A549 (cell line): ENCODE results near the gene AKAP8. TPM values are rescaled to one million over a fixed set of nuclear protein-coding genes. Genes with fewer than 3 reads are reported as not detected.

Source experiments
- ATAC-seq, 2 experiments: fragments of 200-7000 bp in 1 of 2; fragments of >200 bp in 1 of 2; cut with Nextera tagmentation in 1 of 2; cut with Tn5 transposase in 1 of 2; 3 replicates each; pipeline versions ENCODE4 v1.8.0 to v1.9.1; 2018 to 2020; ENCODE audit warnings: mild to moderate bottlenecking in 1 of 2, moderate library complexity in 1 of 2
- CTCF ChIA-PET: fragments of 300-600 bp; sonication (Branson Sonifier 250); formaldehyde crosslinking; extraction: SDS; loops from one replicate; lab custom pipeline; 2021; ENCODE audit warnings: antibody characterized with exemption, inconsistent platforms; lab: Yijun Ruan, JAX
- POLR2A ChIA-PET: fragments of 350-600 bp; formaldehyde crosslinking; extraction: SDS; loops from one replicate; lab custom pipeline; 2021; ENCODE audit warnings: antibody characterized with exemption, inconsistent platforms; lab: Yijun Ruan, JAX
- DNase-seq, 2 experiments: peaks; one replicate each; pipeline versions ENCODE4 v3.0.0 to v3.0.0-alpha.2; 2011 to 2016; ENCODE audit warnings: low read depth in 1 of 2, low spot score in 1 of 2
- FAIRE-seq: peaks from 2 replicates; lab custom pipeline; 2011; peaks lifted over from hg19 to GRCh38; lab: Jason Lieb, UNC
- H3K27ac ChIP-seq, 2 experiments: fragments of >200 bp; sonication (Bioruptor Twin); formaldehyde crosslinking; 3 replicates each; pipeline ENCODE4 v1.5.1; 2016 to 2017
- H3K4me1 ChIP-seq: fragments of >200 bp; sonication (Bioruptor Twin); formaldehyde crosslinking; 3 replicates; pipeline ENCODE4 v1.6.1; 2016
- H3K4me2 ChIP-seq: fragments of >200 bp; sonication (Bioruptor Twin); formaldehyde crosslinking; 3 replicates; pipeline ENCODE4 v1.6.1; 2016
- H3K4me3 ChIP-seq: fragments of >200 bp; sonication (Bioruptor Twin); formaldehyde crosslinking; 3 replicates; pipeline ENCODE4 v1.5.1; 2016
- H3K9me3 ChIP-seq: fragments of >200 bp; sonication (Bioruptor Twin); formaldehyde crosslinking; 3 replicates; pipeline ENCODE4 v1.6.1; 2016
- ATOH8 ChIP-seq: fragments of 250-450 bp; sonication (Bioruptor Pico); IDR thresholded peaks from 2 replicates; pipeline ENCODE4 v1.5.0; 2020; ENCODE audit warnings: low read depth, mild to moderate bottlenecking, moderate library complexity
- BCL3 ChIP-seq: fragments of >200 bp; sonication (Bioruptor Twin); formaldehyde crosslinking; IDR thresholded peaks from 3 replicates; pipeline ENCODE4 v1.6.1; 2016
- CEBPB ChIP-seq, 2 experiments: fragments of >200 bp in 1 of 2; sonication (Bioruptor Twin) in 1 of 2; formaldehyde crosslinking in 1 of 2; IDR thresholded peaks; 2 replicates each; pipeline ENCODE4 v1.6.1; 2012 to 2016
- CHD2 ChIP-seq: fragments of 150-350 bp; IDR thresholded peaks from 2 replicates; pipeline ENCODE4 v1.6.1; 2014; ENCODE audit warnings: low read length; ENCODE audit not compliant: partially characterized antibody
- CTCF ChIP-seq: fragments of >200 bp; sonication (Bioruptor Twin); formaldehyde crosslinking; IDR thresholded peaks from 3 replicates; pipeline ENCODE4 v1.5.1; 2016
- EHMT2 ChIP-seq: fragments of 200-600 bp; sonication (generic); IDR thresholded peaks from 2 replicates; pipeline ENCODE4 v1.6.1; 2016; ENCODE audit warnings: antibody characterized with exemption, low read depth, mild to moderate bottlenecking, moderate library complexity
- EP300 ChIP-seq, 2 experiments: fragments of >200 bp; sonication (Bioruptor Twin); formaldehyde crosslinking; IDR thresholded peaks; 2 replicates in 1 of 2; 3 replicates in 1 of 2; pipeline ENCODE4 v1.6.1; 2016 to 2017
- ESRRA ChIP-seq: fragments of 150-350 bp; IDR thresholded peaks from 2 replicates; pipeline ENCODE4 v1.6.1; 2014; ENCODE audit warnings: mild to moderate bottlenecking, low read length, borderline replicate concordance
- FOSB ChIP-seq: fragments of 250-450 bp; sonication (Bioruptor Pico); IDR thresholded peaks from 2 replicates; pipeline ENCODE4 v1.5.0; 2020; ENCODE audit warnings: mild to moderate bottlenecking, moderate library complexity
- HOXA7 ChIP-seq: fragments of 250-450 bp; sonication (Bioruptor Pico); IDR thresholded peaks from 2 replicates; pipeline ENCODE4 v1.5.0; 2020; ENCODE audit warnings: mild to moderate bottlenecking, moderate library complexity
- HOXB13 ChIP-seq: fragments of 250-450 bp; sonication (Bioruptor Pico); IDR thresholded peaks from 2 replicates; pipeline ENCODE4 v1.5.0; 2020; ENCODE audit warnings: low read depth, mild to moderate bottlenecking, moderate library complexity
- HOXB5 ChIP-seq: fragments of 250-450 bp; sonication (Bioruptor Pico); IDR thresholded peaks from 2 replicates; pipeline ENCODE4 v1.5.0; 2020; ENCODE audit warnings: mild to moderate bottlenecking, moderate library complexity
- JUNB ChIP-seq: fragments of >200 bp; sonication (Bioruptor Twin); formaldehyde crosslinking; IDR thresholded peaks from 2 replicates; pipeline ENCODE4 v1.6.1; 2016
- KDM1A ChIP-seq: fragments of 200-600 bp; sonication (generic); IDR thresholded peaks from 2 replicates; pipeline ENCODE4 v1.6.1; 2016; ENCODE audit warnings: low read depth, mild to moderate bottlenecking
- KDM5A ChIP-seq: fragments of 200-600 bp; sonication (generic); IDR thresholded peaks from 2 replicates; pipeline ENCODE4 v1.6.1; 2016; ENCODE audit warnings: antibody characterized with exemption, mild to moderate bottlenecking
- MAZ ChIP-seq: fragments of 150-350 bp; IDR thresholded peaks from 2 replicates; pipeline ENCODE4 v1.6.1; 2014; ENCODE audit warnings: antibody characterized with exemption, low read depth, low read length, borderline replicate concordance
- NFE2L2 ChIP-seq: fragments of 150-350 bp; conservative IDR thresholded peaks from 2 replicates; pipeline ENCODE4 v1.6.1; 2014; ENCODE audit warnings: low read length
- NR3C1 ChIP-seq: fragments of >200 bp; sonication (Bioruptor Twin); formaldehyde crosslinking; IDR thresholded peaks from 3 replicates; pipeline ENCODE4 v1.6.1; 2017
- POLR2A ChIP-seq: IDR thresholded peaks from 2 replicates; pipeline ENCODE4 v1.6.1; 2012; ENCODE audit warnings: mild to moderate bottlenecking, low read length
- POLR2AphosphoS2 ChIP-seq: conservative IDR thresholded peaks from 2 replicates; pipeline ENCODE4 v1.6.1; 2012; ENCODE audit warnings: low read length, improper control_type of control experiment, inconsistent platforms
- RAD21 ChIP-seq, 2 experiments: fragments of >200 bp in 1 of 2; sonication (Bioruptor Twin) in 1 of 2; formaldehyde crosslinking in 1 of 2; IDR thresholded peaks in 1 of 2; conservative IDR thresholded peaks in 1 of 2; 2 replicates in 1 of 2; 3 replicates in 1 of 2; pipeline ENCODE4 v1.6.1; 2012 to 2018; ENCODE audit warnings: inconsistent platforms in 1 of 2
- RARB ChIP-seq: fragments of 250-450 bp; sonication (Bioruptor Pico); IDR thresholded peaks from 2 replicates; pipeline ENCODE4 v1.8.0; 2021; ENCODE audit warnings: mild to moderate bottlenecking, moderate library complexity
- RCOR1 ChIP-seq: fragments of 150-350 bp; IDR thresholded peaks from 2 replicates; pipeline ENCODE4 v1.6.1; 2014; ENCODE audit warnings: antibody characterized with exemption, low read length, low read depth
- RFX5 ChIP-seq: fragments of 450-650 bp; IDR thresholded peaks from 2 replicates; pipeline ENCODE4 v1.7.1; 2014; ENCODE audit warnings: antibody characterized with exemption, mild to moderate bottlenecking, moderate library complexity
- SMC3 ChIP-seq: fragments of >200 bp; sonication (Bioruptor Twin); formaldehyde crosslinking; IDR thresholded peaks from 3 replicates; pipeline ENCODE4 v1.6.1; 2018; ENCODE audit warnings: inconsistent platforms
- TFCP2L1 ChIP-seq: fragments of 250-450 bp; sonication (Bioruptor Pico); IDR thresholded peaks from 2 replicates; pipeline ENCODE4 v1.5.0; 2021; ENCODE audit warnings: mild to moderate bottlenecking
- USF2 ChIP-seq: fragments of 450-650 bp; IDR thresholded peaks from 2 replicates; pipeline ENCODE4 v1.6.1; 2014; ENCODE audit warnings: antibody characterized with exemption
- ZC3H11A ChIP-seq: fragments of 450-650 bp; IDR thresholded peaks from 2 replicates; pipeline ENCODE4 v1.6.1; 2014; ENCODE audit warnings: antibody characterized with exemption, mild to moderate bottlenecking
- ZSCAN20 ChIP-seq: fragments of 250-450 bp; sonication (Bioruptor Pico); IDR thresholded peaks from 2 replicates; pipeline ENCODE4 v1.8.0; 2022; ENCODE audit warnings: mild to moderate bottlenecking, moderate library complexity
- WGBS: methylation state at CpG from one replicate; pipeline ENCODE4 v1.1.6; 2017; ENCODE audit errors: missing lambda C conversion rate; 5-methylcytosine and 5-hydroxymethylcytosine counted together
- polyA plus RNA-seq, 4 experiments: library from polyadenylated mRNA; depleted of rRNA in 3 of 4; stranded (reverse); fragments of >200 nt; fragmentation: RNase III in 1 of 4; extraction: RNeasy Plus Mini Kit Qiagen cat#74134 plus additional on column Dnase treatment in 1 of 4; gene quantifications; 2 replicates in 3 of 4; 3 replicates in 1 of 4; pipeline ENCODE4 v1.2.3, GENCODE V29; 2011 to 2017

Gene AKAP8
- polyA plus RNA-seq, 2 of the 4 experiments (the other 2 are of a cell fraction) = 16.2 to 17.3 TPM

GRCh38 chr19:15390814-15391213 is 11.2 kb upstream of the AKAP8 start:
- POLR2A ChIA-PET = no interaction called here
- ATAC-seq = no peak
- DNase-seq = no peak

GRCh38 chr19:15381864-15382263 is 2.3 kb upstream of the AKAP8 start:
- whole genome bisulfite sequencing = 91% methylated on average over 6 of the region's 6 CpGs
- Histone ChIP-seq H3K4me1 (peaks cover 20% of the 10 kb centered on the region), H3K9me3 (no peaks in the 10 kb centered on the region), H3K4me3 (no peak overlapping the region), H3K4me2 (no peak overlapping the region), H3K27ac (no peak overlapping the region)
- FAIRE-seq (no peak), ATAC-seq (no peak), DNase-seq (no peak)
- TF ChIP-seq POLR2A (no peak), CEBPB (IDR thresholded peaks at IDR 0.05) (no peak), RFX5 (no peak), NFE2L2 (no peak)
- CTCF ChIA-PET = no interaction called here
- POLR2A ChIA-PET = no interaction called here

More at GRCh38 chr19:15390814-15391213, 11.2 kb upstream of the AKAP8 start:
- FAIRE-seq = no peak
- Histone ChIP-seq H3K4me3 (no peak overlapping the region), H3K4me2 (no peak overlapping the region), H3K9me3 (no peaks in the 10 kb centered on the region), H3K4me1 (peaks cover 8% of the 10 kb centered on the region; the same call in 1 of the 3 replicates), H3K27ac (no peak overlapping the region)
- 86% methylated on average over 2 of the region's 2 CpGs for WGBS
- TF ChIP-seq JUNB (no peak), ZC3H11A (no peak), SMC3 (no peak), FOSB (CRISPR knock-in tag) (no peak), POLR2A (no peak), CHD2 (no peak), CTCF (no peak), TFCP2L1 (CRISPR knock-in tag) (no peak), NR3C1 (no peak), RARB (CRISPR knock-in tag) (no peak), MAZ (no peak), EP300 (IDR thresholded peaks at IDR 0.05) (no peak), KDM5A (no peak), EHMT2 (no peak), POLR2AphosphoS2 (no peak), ESRRA (no peak), RAD21 (conservative IDR thresholded peaks at IDR 0.05 in 1 of 2, IDR thresholded peaks at IDR 0.05 in 1 of 2) (no peak), HOXB13 (CRISPR knock-in tag) (no peak)
- CTCF ChIA-PET = no interaction called here

- 83% methylated on average over 2 of the region's 2 CpGs for whole genome bisulfite sequencing
- H3K4me3 ChIP-seq = no peak overlapping the region
- ATAC-seq (no peak), FAIRE-seq (no peak), DNase-seq (no peak)
- peak overlapping the region; percentile 91; the same call in 2 of the 3 replicates for H3K4me2 ChIP-seq
- POLR2A ChIA-PET = no interaction called here
- H3K9me3 ChIP-seq = no peaks in the 10 kb centered on the region
- H3K27ac ChIP-seq = no peak overlapping the region; a peak in 1 of 6 replicates
- TF ChIP-seq ZSCAN20 (CRISPR knock-in tag) (no peak), USF2 (no peak), RFX5 (no peak), HOXB5 (no peak), HOXA7 (CRISPR knock-in tag) (no peak), CHD2 (no peak), EP300 (IDR thresholded peaks at IDR 0.05) (no peak), ZC3H11A (no peak), KDM5A (no peak), CEBPB (IDR thresholded peaks at IDR 0.05) (no peak), ESRRA (no peak), RAD21 (conservative IDR thresholded peaks at IDR 0.05 in 1 of 2, IDR thresholded peaks at IDR 0.05 in 1 of 2) (no peak), ATOH8 (CRISPR knock-in tag) (no peak), RCOR1 (no peak), BCL3 (no peak), POLR2AphosphoS2 (no peak), KDM1A (no peak)
- peaks cover 22% of the 10 kb centered on the region for H3K4me1 ChIP-seq
- CTCF ChIA-PET = no interaction called here
Measured at GRCh38 chr19:15381429-15381828, 1.8 kb upstream of the AKAP8 start.
